ENCODE measurements around the gene HNRNPCL1.
"Not testable (repeated sequence)": the region's sequence is repeated elsewhere in the genome, so short reads cannot be mapped to it uniquely, and the experiment has no call there.

DNA sequence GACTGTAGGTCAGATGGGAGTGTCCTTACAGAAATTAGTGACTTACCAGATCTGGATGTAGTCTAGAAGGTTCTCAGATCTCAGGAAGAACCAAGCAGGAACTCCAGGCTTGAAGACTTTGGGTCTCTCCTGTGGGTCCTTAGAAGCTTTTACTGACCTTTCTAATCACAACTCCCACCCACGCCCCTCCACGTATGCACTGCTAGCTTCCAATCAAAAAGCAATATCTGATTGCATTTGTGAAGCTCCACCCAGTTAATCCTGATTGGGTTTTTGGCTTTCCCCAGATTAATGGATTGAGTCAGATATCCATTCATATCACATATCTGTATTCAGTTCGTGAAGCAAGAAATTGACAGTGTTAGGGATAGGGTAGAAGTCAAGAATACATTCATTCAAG, 37.6 kb upstream of the HNRNPCL1 start, which contains the start of gene PRAMEF4:
- TF ChIP-seq, protein P1, sequence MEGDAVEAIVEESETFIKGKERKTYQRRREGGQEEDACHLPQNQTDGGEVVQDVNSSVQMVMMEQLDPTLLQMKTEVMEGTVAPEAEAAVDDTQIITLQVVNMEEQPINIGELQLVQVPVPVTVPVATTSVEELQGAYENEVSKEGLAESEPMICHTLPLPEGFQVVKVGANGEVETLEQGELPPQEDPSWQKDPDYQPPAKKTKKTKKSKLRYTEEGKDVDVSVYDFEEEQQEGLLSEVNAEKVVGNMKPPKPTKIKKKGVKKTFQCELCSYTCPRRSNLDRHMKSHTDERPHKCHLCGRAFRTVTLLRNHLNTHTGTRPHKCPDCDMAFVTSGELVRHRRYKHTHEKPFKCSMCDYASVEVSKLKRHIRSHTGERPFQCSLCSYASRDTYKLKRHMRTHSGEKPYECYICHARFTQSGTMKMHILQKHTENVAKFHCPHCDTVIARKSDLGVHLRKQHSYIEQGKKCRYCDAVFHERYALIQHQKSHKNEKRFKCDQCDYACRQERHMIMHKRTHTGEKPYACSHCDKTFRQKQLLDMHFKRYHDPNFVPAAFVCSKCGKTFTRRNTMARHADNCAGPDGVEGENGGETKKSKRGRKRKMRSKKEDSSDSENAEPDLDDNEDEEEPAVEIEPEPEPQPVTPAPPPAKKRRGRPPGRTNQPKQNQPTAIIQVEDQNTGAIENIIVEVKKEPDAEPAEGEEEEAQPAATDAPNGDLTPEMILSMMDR (IDR thresholded peaks at IDR 0.05) = not testable (repeated sequence)
- TF ChIP-seq POLR2A (IDR thresholded peaks at IDR 0.05) = not testable (repeated sequence)

Data from right lobe of liver (tissue), 4 donors.